ENCODE measurements around the gene MYRFL.

DNA sequence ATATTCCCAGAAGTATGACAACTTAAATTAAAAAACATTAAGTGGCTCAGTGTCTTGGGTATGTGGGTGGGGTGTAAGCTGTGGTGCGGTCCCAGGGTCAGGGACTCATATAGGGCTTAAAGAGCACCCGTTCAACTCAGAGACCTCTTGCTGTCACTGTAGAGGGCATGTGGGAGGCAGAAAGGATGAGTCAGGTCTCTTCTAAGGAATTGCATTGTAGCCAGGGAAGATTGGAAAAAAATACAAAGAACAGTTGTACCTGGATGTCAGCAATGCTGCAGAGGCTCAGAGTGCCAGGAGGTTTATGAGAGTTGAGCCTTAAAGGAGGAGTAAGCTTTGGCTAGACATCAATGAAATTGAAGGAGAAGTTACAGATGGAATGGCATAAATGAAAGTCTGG is 104.1 kb downstream of the MYRFL start:
- TF ChIP-seq CTCF (IDR thresholded peaks at IDR 0.05; ENCODE audit: borderline replicate concordance, extremely low read depth, low read length, poor library complexity, severe bottlenecking) (no peak), EZH2 (IDR thresholded peaks at IDR 0.05; ENCODE audit: borderline replicate concordance, low read depth, low read length, severe bottlenecking) (no peak)

Data from DND-41 (cell line).